Uterus (tissue), 2 donors: Measurements from ENCODE around the gene NPFFR1.
"Not testable (repeated sequence)": the region's sequence is repeated elsewhere in the genome, so short reads cannot be mapped to it uniquely, and the experiment has no call there.

Experiments
- CTCF ChIP-seq, 4 experiments: fragments of 200-600 bp in 2 of 4; fragments of 450-650 bp in 2 of 4; sonication (generic) in 2 of 4; IDR thresholded peaks; one replicate each; pipeline ENCODE4 v1.5.1; 2016 to 2019; ENCODE audit warnings: antibody characterized with exemption in 4 of 4, mild to moderate bottlenecking in 2 of 4, moderate library complexity in 1 of 4
- POLR2A ChIP-seq, 2 donors: fragments of 450-650 bp; IDR thresholded peaks; one replicate each; pipeline ENCODE4 v1.6.1; 2016; ENCODE audit warnings: antibody characterized with exemption in 2 of 2, mild to moderate bottlenecking in 1 of 2, moderate library complexity in 1 of 2

- not testable (repeated sequence) for TF ChIP-seq POLR2A, CTCF (IDR thresholded peaks at IDR 0.05)
Observed at GRCh38 chr10:70222811-70223447, 60.9 kb downstream of the NPFFR1 start.
